Mesothelial cell of epicardium (in vitro differentiated cells): Measurements from ENCODE around the gene MRGPRD. TPM values are rescaled to one million over a fixed set of nuclear protein-coding genes. Genes with fewer than 3 reads are reported as not detected.

ENCODE experiments used
- DNase-seq, 2 experiments: peaks; one replicate each; pipeline ENCODE4 v3.0.0; 2021; ENCODE audit warnings: low spot score in 2 of 2; ENCODE audit not compliant: unreplicated experiment in 2 of 2
- H3K27ac Mint-ChIP-seq: 2 replicates; pipeline ENCODE4 v1.8.0; 2021; ENCODE audit warnings: mixed read lengths
- H3K27me3 Mint-ChIP-seq: 2 replicates; pipeline ENCODE4 v1.8.0; 2021; ENCODE audit warnings: low read depth, mixed read lengths
- H3K36me3 Mint-ChIP-seq: 2 replicates; pipeline ENCODE4 v1.8.0; 2021; ENCODE audit warnings: mixed read lengths
- H3K4me1 Mint-ChIP-seq: 2 replicates; pipeline ENCODE4 v1.8.0; 2021; ENCODE audit warnings: mixed read lengths
- H3K4me3 Mint-ChIP-seq: 2 replicates; pipeline ENCODE4 v1.8.0; 2021; ENCODE audit warnings: mild to moderate bottlenecking, moderate library complexity, mixed read lengths
- H3K9me3 Mint-ChIP-seq: 2 replicates; pipeline ENCODE4 v1.8.0; 2021; ENCODE audit warnings: mixed read lengths
- CTCF ChIP-seq: fragments of 200-600 bp; sonication (generic); IDR thresholded peaks from one replicate; pipeline ENCODE4 v1.5.0; 2021; ENCODE audit warnings: antibody characterized with exemption; ENCODE audit not compliant: unreplicated experiment
- total RNA-seq: library from RNA; stranded (reverse); gene quantifications from 3 replicates; pipeline ENCODE4 v1.2.1, GENCODE V29; 2021

The MRGPRD gene
- total RNA-seq, 1 donor from 2014 or later, result not detected

- Mint-ChIP-seq H3K36me3 (no peaks in the 10 kb centered on the region), H3K27me3 (no peaks in the 10 kb centered on the region), H3K4me1 (peaks cover 30% of the 10 kb centered on the region), H3K27ac (no peak overlapping the region), H3K9me3 (no peaks in the 10 kb centered on the region), H3K4me3 (no peak overlapping the region)
- TF ChIP-seq CTCF, result no peak
- no peak for DNase-seq
Observed at GRCh38 chr11:69004411-69005182, 23.8 kb upstream of the MRGPRD start.

- H3K9me3 Mint-ChIP-seq, result no peaks in the 10 kb centered on the region
- no peak for DNase-seq
- no peak overlapping the region for H3K4me3 Mint-ChIP-seq
- no peak for TF ChIP-seq CTCF
- H3K27ac Mint-ChIP-seq, result no peak overlapping the region
- H3K36me3 Mint-ChIP-seq, result no peaks in the 10 kb centered on the region
- peaks cover 27% of the 10 kb centered on the region for H3K4me1 Mint-ChIP-seq
- H3K27me3 Mint-ChIP-seq, result no peaks in the 10 kb centered on the region
Observed at GRCh38 chr11:69003866-69004367, 23.1 kb upstream of the MRGPRD start.

GRCh38 chr11:69003301-69003865 lies 22.6 kb upstream of the MRGPRD start:
- Mint-ChIP-seq H3K27ac (no peak overlapping the region), H3K4me1 (peaks cover 27% of the 10 kb centered on the region), H3K4me3 (no peak overlapping the region), H3K9me3 (no peaks in the 10 kb centered on the region), H3K27me3 (no peaks in the 10 kb centered on the region), H3K36me3 (no peaks in the 10 kb centered on the region)
- no peak for TF ChIP-seq CTCF
- no peak for DNase-seq

- Mint-ChIP-seq H3K36me3 (no peaks in the 10 kb centered on the region), H3K27me3 (no peaks in the 10 kb centered on the region), H3K4me1 (peaks cover 26% of the 10 kb centered on the region), H3K9me3 (no peaks in the 10 kb centered on the region), H3K27ac (no peak overlapping the region), H3K4me3 (no peak overlapping the region)
- no peak for DNase-seq
- TF ChIP-seq CTCF, result no peak
Observed at GRCh38 chr11:69002570-69003231, 21.9 kb upstream of the MRGPRD start.

GRCh38 chr11:69002110-69002569 lies 21.4 kb upstream of the MRGPRD start:
- no peak for TF ChIP-seq CTCF
- Mint-ChIP-seq H3K9me3 (no peaks in the 10 kb centered on the region), H3K27me3 (no peaks in the 10 kb centered on the region), H3K27ac (no peak overlapping the region), H3K36me3 (no peaks in the 10 kb centered on the region), H3K4me1 (peaks cover 21% of the 10 kb centered on the region), H3K4me3 (no peak overlapping the region)
- no peak for DNase-seq
